Activated gamma-delta T cell (primary cell): Measurements from ENCODE around the gene ARSA.
"Not testable (repeated sequence)": the region's sequence is repeated elsewhere in the genome, so short reads cannot be mapped to it uniquely, and the experiment has no call there.

ENCODE experiments used
- DNase-seq: peaks from one replicate; lab custom pipeline; 2025; lab: John Stamatoyannopoulos, UW

Gene ARSA

GRCh38 chr22:50621948-50622722 lies 5.8 kb downstream of the ARSA start:
- no peak for DNase-seq

- DNase-seq: no peak
Measured at GRCh38 chr22:50621356-50621880, 6.5 kb downstream of the ARSA start.

- DNase-seq: no peak
Measured at GRCh38 chr22:50620593-50621355, 7.2 kb downstream of the ARSA start.

DNA sequence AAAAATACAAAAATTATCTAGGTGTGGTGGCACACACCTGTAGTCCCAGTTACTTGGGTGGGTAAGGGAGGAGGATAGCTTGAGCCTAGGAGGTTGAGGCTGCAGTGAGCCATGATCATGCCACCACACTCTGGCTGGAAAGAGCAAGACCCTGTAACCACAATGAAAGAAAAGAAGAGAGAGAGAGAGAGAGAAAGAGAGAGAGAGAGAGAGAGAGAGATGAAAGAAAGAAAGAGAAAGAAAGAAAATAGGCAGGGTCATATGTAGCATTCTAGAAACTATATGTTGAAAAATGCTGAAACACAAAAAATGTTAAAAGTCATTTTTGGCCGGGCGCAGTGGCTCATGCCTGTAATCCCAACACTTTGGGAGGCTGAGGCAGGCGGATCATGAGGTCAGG lies 13.7 kb downstream of the ARSA start:
- DNase-seq: not testable (repeated sequence)

- DNase-seq: no peak
Measured at GRCh38 chr22:50613291-50613981, 14.5 kb downstream of the ARSA start.

- no peak for DNase-seq
Measured at GRCh38 chr22:50612528-50613221, 15.3 kb downstream of the ARSA start.

DNA sequence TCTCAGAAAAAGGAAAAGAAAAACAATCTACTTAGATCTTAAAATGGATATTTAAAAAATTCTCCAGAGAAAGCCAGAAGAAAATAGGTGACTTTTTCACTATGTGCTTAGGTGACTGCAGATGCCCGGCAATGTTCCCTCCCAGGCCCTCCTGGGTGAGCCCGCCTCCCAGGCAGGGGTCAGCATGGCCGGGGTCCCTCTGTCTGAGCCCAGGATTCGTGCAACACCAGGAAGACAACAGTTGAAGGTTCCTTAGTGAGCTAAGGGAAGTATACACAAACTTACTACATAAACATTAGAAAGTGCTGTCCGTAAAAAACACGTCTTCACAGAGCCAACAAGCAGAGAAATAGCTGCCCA lies 15.8 kb downstream of the ARSA start:
- no peak for DNase-seq

- DNase-seq: no peak
Measured at GRCh38 chr22:50611341-50612060, 16.5 kb downstream of the ARSA start.

GRCh38 chr22:50610581-50610980 lies 17.4 kb downstream of the ARSA start:
- no peak for DNase-seq

DNA sequence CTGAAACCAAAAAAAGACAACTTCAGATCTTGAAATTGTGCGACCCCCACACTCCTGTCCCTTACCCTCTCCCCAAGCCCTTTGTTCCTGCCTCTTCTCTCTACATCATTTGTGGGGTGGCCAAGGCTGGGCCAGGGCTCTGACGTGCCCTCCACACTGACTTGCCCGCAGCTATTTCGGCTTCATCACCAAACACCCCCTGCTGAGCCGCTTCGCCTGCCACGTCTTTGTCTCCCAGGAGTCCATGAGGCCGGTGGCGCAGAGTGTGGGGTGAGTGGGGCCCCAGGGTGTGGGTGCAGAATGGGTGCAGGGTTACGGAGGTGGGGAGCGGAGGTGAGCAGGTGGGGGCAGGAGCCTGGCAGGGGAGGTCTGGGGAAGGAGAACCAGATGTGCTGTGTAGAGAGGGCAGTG lies 17.9 kb downstream of the ARSA start:
- no peak for DNase-seq

- no peak for DNase-seq
Measured at GRCh38 chr22:50609599-50609998, 18.4 kb downstream of the ARSA start.

DNA sequence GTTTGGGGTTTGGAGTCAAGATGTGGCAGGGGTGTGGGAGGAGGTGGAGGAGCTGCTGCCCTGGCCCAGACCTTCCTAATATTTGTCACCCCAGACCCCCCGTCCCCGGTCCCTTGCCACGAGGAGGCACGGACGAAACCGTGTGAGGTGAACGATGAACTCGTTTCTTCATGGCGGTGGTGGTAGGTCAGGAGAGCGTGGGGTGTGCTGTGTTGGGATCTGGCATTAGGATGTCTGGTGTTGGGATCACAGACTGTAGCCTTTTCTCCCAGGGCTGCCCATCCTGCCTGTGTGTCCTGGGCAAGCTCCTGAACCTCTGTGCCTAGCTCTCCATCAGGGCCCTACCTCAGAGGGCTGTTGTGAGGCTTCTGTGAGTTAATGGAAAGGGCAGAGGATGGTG lies 19.0 kb downstream of the ARSA start:
- DNase-seq: no peak

DNA sequence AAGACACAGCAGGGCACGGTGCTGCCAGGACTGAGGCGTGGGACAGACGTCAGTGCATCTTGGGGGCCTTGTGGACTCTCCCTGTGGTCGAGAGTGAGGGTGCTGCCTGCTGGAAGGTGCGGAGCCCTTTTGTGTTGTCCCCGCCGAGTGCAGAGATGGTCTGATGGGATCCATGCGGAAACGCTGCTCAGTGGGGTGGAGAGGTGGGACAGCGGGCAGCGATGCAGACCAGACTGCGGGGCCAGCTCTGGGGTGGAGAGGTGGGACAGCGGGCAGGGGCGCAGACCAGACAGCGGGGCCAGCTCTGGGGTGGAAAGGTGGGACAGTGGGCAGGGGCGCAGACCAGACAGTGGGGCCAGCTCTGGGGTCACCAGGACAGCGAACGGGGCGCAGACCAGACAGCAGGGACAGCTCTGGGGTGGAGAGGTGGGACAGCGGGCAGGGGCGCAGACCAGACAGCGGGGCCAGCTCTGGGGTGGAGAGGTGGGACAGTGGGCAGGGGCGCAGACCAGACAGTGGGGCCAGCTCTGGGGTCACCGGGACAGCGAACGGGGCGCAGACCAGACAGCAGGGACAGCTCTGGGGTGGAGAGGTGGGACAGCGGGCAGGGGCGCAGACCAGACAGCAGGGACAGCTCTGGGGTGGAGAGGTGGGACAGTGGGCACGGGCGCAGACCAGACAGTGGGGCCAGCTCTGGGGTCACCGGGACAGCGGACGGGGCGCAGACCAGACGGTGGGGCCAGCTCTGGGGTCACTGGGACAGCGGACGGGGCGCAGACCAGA lies 19.7 kb downstream of the ARSA start:
- DNase-seq: not testable (repeated sequence)

GRCh38 chr22:50607659-50608020 lies 20.3 kb downstream of the ARSA start:
- no peak for DNase-seq

GRCh38 chr22:50606946-50607658 lies 20.9 kb downstream of the ARSA start:
- no peak for DNase-seq

DNA sequence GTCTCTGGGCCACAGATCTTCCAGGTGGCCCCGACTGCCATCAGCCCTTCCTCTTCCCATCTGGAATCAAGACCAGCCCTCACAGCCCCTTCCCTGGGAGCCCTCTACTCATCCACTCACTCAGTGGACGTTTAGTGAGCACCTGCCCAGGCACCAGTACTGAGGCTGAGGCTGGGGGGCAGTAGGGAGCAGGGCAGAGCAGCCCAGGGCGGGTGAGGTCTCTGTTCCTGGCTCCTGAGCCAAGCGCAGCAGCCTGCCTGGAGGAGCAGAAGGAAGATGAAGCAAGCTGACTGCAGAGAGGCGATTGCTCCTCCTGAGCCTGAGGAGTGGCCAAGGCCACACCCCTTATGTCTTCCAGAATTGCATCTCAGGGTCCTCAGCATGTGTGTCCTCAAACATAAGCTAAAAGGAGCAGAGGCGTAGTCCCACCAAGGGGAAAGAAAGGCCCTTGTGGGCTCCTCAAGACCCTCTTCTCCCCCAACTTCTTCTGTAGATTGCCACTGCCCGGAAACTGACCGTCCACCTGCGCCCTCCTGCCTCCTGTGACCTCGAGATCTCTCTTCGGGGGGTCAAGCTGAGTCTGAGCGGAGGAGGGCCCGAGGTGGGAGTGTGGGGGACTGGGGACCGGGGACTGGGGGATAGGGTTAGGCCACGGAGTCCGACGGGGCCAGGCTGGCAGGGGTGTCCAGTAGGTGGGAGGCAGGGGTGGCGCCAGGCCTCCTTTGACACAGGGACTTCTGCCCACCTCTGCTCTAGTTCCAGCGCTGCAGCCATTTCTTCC lies 21.6 kb downstream of the ARSA start:
- no peak for DNase-seq

DNA sequence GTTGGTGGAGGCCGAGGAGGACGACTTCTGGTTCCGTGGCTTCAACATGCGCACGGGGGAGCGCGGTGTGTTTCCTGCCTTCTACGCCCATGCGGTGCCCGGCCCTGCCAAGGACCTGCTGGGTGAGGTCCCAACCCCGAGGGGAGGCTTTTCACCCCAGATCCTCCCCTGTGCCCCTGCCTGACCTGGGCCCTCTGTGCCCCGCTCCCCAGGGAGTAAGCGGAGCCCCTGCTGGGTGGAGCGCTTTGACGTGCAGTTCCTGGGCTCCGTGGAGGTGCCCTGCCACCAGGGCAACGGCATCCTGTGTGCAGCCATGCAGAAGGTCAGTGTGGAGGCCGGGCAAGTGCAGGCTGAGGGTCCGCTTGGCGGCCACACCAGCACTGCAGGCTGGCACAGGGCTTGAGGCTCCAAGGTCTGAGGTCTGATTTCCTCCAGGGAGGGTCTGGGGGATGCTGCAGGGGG lies 22.3 kb downstream of the ARSA start:
- no peak for DNase-seq

DNA sequence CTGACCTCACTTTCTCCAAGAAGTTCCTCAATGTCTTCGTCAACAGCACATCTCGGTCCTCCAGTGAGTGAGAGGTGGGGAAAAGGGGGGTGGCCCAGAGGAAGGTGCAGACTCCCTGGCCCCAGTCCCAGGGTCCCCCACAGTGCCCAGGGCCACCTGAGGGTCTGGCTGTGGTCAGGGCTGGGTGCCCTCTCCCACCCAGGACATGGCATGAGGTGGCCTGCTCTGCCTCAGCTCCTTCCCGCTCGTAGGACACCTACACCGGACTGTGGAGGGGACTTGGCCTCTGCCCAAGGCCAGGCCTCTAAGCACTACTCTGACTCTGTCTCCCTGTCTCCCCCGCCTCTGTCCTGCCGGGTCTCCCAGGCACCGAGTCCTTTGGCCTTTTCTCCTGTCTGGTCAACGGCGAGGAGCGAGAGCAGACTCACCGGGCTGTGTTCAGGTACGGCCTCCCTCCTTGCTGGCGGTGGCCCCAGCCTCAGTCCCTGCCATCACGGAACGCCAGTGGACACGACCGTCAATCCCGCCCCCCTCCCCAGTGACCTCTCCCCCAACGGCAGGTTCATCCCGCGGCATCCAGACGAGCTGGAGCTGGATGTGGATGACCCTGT lies 22.8 kb downstream of the ARSA start:
- no peak for DNase-seq
